GM12864 (cell line): ENCODE measurements around the gene SIGLECL1.

Experiments used
- DNase-seq: peaks from one replicate; pipeline ENCODE4 v3.0.0-alpha.2; 2011; ENCODE audit warnings: low read depth
- H3K4me3 ChIP-seq: 2 replicates; pipeline ENCODE4 v1.5.1; 2011; ENCODE audit warnings: mild to moderate bottlenecking, low read depth, low read length, control low read depth
- TF ChIP-seq, protein P1 (sequence below): IDR thresholded peaks from 2 replicates; pipeline ENCODE4 v1.5.1; 2011; ENCODE audit warnings: low read depth, mild to moderate bottlenecking, moderate library complexity, low read length, control low read depth, inconsistent platforms; ENCODE audit errors: missing control alignments

The SIGLECL1 gene

DNA sequence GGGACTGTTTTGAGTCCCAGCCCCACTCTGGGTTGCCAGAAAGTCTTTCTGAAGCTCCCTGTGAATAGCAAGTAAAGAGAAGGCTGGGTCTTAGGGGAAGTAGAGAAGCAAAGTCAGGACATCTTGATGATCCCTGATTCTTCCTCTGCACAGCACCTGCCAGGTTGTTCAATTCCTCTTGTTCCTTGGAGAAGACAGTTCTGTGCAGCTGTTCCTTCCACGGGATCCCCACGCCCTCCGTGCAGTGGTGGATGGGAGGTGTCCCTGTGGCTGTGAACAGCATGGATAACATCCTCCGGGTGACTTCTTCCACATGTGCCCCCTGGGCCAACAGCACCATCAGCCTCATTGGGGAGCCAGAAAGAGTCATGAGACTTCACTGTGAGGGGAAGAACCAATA lies 31.5 kb downstream of the SIGLECL1 start:
- no peak for DNase-seq
- TF ChIP-seq, protein P1, sequence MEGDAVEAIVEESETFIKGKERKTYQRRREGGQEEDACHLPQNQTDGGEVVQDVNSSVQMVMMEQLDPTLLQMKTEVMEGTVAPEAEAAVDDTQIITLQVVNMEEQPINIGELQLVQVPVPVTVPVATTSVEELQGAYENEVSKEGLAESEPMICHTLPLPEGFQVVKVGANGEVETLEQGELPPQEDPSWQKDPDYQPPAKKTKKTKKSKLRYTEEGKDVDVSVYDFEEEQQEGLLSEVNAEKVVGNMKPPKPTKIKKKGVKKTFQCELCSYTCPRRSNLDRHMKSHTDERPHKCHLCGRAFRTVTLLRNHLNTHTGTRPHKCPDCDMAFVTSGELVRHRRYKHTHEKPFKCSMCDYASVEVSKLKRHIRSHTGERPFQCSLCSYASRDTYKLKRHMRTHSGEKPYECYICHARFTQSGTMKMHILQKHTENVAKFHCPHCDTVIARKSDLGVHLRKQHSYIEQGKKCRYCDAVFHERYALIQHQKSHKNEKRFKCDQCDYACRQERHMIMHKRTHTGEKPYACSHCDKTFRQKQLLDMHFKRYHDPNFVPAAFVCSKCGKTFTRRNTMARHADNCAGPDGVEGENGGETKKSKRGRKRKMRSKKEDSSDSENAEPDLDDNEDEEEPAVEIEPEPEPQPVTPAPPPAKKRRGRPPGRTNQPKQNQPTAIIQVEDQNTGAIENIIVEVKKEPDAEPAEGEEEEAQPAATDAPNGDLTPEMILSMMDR, result no peak
- no peak overlapping the region for H3K4me3 ChIP-seq

DNA sequence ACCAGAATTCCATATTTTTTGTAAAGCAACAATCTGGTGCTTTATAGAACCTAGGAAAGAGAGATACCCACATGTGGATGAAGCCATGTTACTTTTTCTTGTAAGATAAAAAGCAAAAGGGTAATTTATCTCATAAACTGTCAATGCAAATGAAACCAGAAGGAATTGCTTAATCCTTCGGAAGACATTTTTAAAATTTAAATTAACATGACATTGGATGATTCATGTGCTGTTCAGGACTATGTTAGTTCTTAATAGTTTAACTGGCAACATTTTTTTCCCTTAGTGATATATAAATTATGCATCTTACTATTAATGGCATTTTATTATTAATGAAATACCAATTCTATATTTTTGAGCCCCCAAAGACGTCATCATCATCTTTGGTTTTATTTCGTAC lies 34.8 kb downstream of the SIGLECL1 start:
- TF ChIP-seq, protein P1, result no peak
- no peak for DNase-seq
- H3K4me3 ChIP-seq, result no peak overlapping the region

DNA sequence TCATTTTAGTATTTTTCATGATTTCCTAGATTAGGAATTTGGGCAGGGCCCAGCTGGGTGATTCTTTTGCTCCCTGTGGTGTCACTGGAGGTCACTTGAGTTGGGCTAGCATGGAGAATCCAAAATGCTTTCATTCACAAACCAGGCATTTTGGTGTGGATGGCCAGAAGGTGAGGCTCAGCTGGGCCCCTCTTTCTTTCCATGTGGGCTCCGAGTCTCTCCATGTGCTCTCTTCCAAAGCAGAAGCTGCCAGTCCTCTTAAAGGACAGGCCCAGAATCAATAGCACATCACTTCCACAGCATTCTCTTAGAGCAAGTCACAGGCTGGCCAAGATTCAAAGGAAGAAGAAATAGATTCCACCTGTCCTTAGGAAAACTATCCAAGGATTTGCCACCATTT lies 38.8 kb downstream of the SIGLECL1 start:
- TF ChIP-seq, protein P1, result no peak
- DNase-seq, result no peak
- no peak overlapping the region for H3K4me3 ChIP-seq

- TF ChIP-seq, protein P1, result no peak
- no peak overlapping the region for H3K4me3 ChIP-seq
- no peak for DNase-seq
Observed at GRCh38 chr19:51292971-51293370, 42.1 kb downstream of the SIGLECL1 start.

- no peak overlapping the region for H3K4me3 ChIP-seq
- TF ChIP-seq, protein P1, result no peak
- no peak for DNase-seq
Observed at GRCh38 chr19:51293571-51294210, 42.8 kb downstream of the SIGLECL1 start.

DNA sequence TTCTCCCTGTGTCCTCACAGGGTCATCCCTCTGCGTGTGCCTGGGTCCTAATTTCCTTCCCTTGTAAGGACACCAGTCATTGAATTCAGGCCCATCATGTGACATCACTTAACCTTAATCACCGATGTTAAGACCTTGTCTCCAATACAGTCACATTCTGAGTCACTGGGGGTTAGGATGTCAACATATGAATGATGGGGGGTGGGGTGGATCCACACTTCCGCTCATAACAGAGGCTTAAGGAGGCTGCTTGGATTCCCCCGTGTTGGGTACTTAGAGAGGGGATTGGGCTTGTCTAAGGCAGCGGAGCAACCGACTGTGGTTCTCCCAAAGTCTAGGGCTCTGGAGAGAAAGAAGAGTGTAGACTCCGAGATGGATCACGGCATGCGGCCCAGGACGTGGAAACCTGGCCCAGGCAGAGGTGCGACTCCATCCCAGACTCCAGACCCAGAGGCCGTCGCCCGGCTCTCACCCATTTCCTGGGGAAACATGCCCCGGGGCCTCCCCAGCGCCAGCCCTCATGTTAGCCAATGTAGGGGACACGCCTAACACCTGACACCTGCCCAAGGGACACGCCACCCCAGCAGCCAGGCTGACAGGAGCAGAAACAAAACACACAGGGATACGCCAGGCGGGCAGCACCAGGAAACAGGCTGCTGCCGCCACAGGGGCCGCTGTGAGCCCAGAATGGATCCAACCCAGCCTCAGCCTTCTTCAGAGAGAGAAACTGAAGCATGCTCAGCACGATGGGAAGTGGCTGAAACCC lies 43.5 kb downstream of the SIGLECL1 start:
- no peak overlapping the region for H3K4me3 ChIP-seq
- TF ChIP-seq, protein P1, result no peak
- DNase-seq, result no peak
